Astrocyte (in vitro differentiated cells and primary cell): Measurements from ENCODE around the gene INPP5F. TPM values are rescaled to one million over a fixed set of nuclear protein-coding genes. Genes with fewer than 3 reads are reported as not detected.

ENCODE experiments used
- DNase-seq: peaks from one replicate; pipeline ENCODE4 v3.0.0-alpha.2; 2010; ENCODE audit warnings: low read depth
- FAIRE-seq: peaks from 2 replicates; lab custom pipeline; 2011; peaks lifted over from hg19 to GRCh38; lab: Jason Lieb, UNC
- H2AFZ ChIP-seq: 2 replicates; pipeline ENCODE4 v1.6.0; 2012; ENCODE audit warnings: low read depth, low read length, inconsistent platforms
- H3K27ac ChIP-seq: 2 replicates; pipeline ENCODE4 v1.5.1; 2011; ENCODE audit warnings: low read depth, low read length, inconsistent platforms
- H3K27me3 ChIP-seq: 2 replicates; pipeline ENCODE4 v1.6.0; 2011; ENCODE audit warnings: low read length, inconsistent platforms; ENCODE audit not compliant: insufficient read depth
- H3K36me3 ChIP-seq: 2 replicates; pipeline ENCODE4 v1.5.1; 2011; ENCODE audit warnings: low read length, inconsistent platforms; ENCODE audit not compliant: insufficient read depth
- H3K4me1 ChIP-seq: 2 replicates; pipeline ENCODE4 v1.5.1; 2011; ENCODE audit warnings: low read length, inconsistent platforms; ENCODE audit not compliant: insufficient read depth
- H3K4me2 ChIP-seq: 2 replicates; pipeline ENCODE4 v1.6.0; 2012; ENCODE audit warnings: low read length, inconsistent platforms
- H3K4me3 ChIP-seq: 2 replicates; pipeline ENCODE4 v1.5.1; 2011; ENCODE audit warnings: low read depth, mild to moderate bottlenecking, low read length, inconsistent platforms; ENCODE audit not compliant: insufficient read depth
- H3K79me2 ChIP-seq: 2 replicates; pipeline ENCODE4 v1.6.0; 2012; ENCODE audit warnings: mild to moderate bottlenecking, low read length, inconsistent platforms; ENCODE audit not compliant: insufficient read depth
- H3K9ac ChIP-seq: 2 replicates; pipeline ENCODE4 v1.6.0; 2012; ENCODE audit warnings: mild to moderate bottlenecking, low read length, inconsistent platforms
- H3K9me3 ChIP-seq: 2 replicates; pipeline ENCODE4 v1.5.1; 2012; ENCODE audit warnings: low read depth, mild to moderate bottlenecking, low read length, inconsistent platforms; ENCODE audit not compliant: insufficient read depth
- H4K20me1 ChIP-seq: 2 replicates; pipeline ENCODE4 v1.6.0; 2012; ENCODE audit warnings: low read length, inconsistent platforms; ENCODE audit not compliant: insufficient read depth
- H3K27ac Mint-ChIP-seq: one replicate; pipeline ENCODE4 v1.8.0; 2021; ENCODE audit warnings: mild to moderate bottlenecking, mixed read lengths; ENCODE audit not compliant: unreplicated experiment
- H3K27me3 Mint-ChIP-seq: one replicate; pipeline ENCODE4 v1.8.0; 2021; ENCODE audit warnings: low read depth, mixed read lengths; ENCODE audit not compliant: unreplicated experiment
- H3K36me3 Mint-ChIP-seq: one replicate; pipeline ENCODE4 v1.8.0; 2021; ENCODE audit warnings: low read depth, mixed read lengths; ENCODE audit not compliant: unreplicated experiment
- H3K4me1 Mint-ChIP-seq: one replicate; pipeline ENCODE4 v1.8.0; 2021; ENCODE audit warnings: low read depth, mixed read lengths; ENCODE audit not compliant: unreplicated experiment
- H3K4me3 Mint-ChIP-seq: one replicate; pipeline ENCODE4 v1.8.0; 2021; ENCODE audit warnings: mild to moderate bottlenecking, moderate library complexity, mixed read lengths; ENCODE audit not compliant: unreplicated experiment
- H3K9me3 Mint-ChIP-seq: one replicate; pipeline ENCODE4 v1.8.0; 2021; ENCODE audit warnings: mild to moderate bottlenecking, mixed read lengths; ENCODE audit not compliant: unreplicated experiment
- CTCF ChIP-seq: IDR thresholded peaks from 2 replicates; pipeline ENCODE4 v1.5.1; 2011; ENCODE audit warnings: low read depth, mild to moderate bottlenecking, inconsistent platforms, low read length, moderate library complexity; ENCODE audit not compliant: insufficient read depth
- EZH2 ChIP-seq: IDR thresholded peaks from 2 replicates; pipeline ENCODE4 v1.6.1; 2012; ENCODE audit warnings: mild to moderate bottlenecking, low read length, inconsistent platforms; ENCODE audit not compliant: insufficient read depth
- total RNA-seq: library from RNA; stranded (reverse); gene quantifications from 2 replicates; pipeline ENCODE4 v1.2.1, GENCODE V29; 2021

INPP5F gene
- total RNA-seq, 1 donor from 2014 or later, result 101 TPM

GRCh38 chr10:119853574-119853973, 127.7 kb downstream of the INPP5F start:
- no peak for FAIRE-seq
- H3K79me2 ChIP-seq, result peaks cover 12% of the 10 kb centered on the region
- H3K36me3 ChIP-seq, result peaks cover 26% of the 10 kb centered on the region
- no peak overlapping the region for H3K9ac ChIP-seq
- H3K9me3 Mint-ChIP-seq, result no peaks in the 10 kb centered on the region
- no peak overlapping the region for H2AFZ ChIP-seq
- H3K4me1 ChIP-seq, result peaks cover 16% of the 10 kb centered on the region
- no peak overlapping the region for H3K4me3 ChIP-seq
- H3K27me3 ChIP-seq, result no peaks in the 10 kb centered on the region
- no peaks in the 10 kb centered on the region for H3K27me3 Mint-ChIP-seq
- DNase-seq, result no peak
- H3K36me3 Mint-ChIP-seq, result peaks cover 7% of the 10 kb centered on the region
- peaks cover 14% of the 10 kb centered on the region for H3K4me1 Mint-ChIP-seq
- no peak overlapping the region for H3K27ac Mint-ChIP-seq
- H4K20me1 ChIP-seq, result no peaks in the 10 kb centered on the region
- H3K27ac ChIP-seq, result no peak overlapping the region
- no peak overlapping the region for H3K4me3 Mint-ChIP-seq
- H3K9me3 ChIP-seq, result no peaks in the 10 kb centered on the region
- H3K4me2 ChIP-seq, result no peak overlapping the region
- TF ChIP-seq EZH2, result no peak
- no peak for TF ChIP-seq CTCF

- DNase-seq (no peak), FAIRE-seq (no peak)
- no peaks in the 10 kb centered on the region for H3K9me3 ChIP-seq
- H3K4me2 ChIP-seq, result no peak overlapping the region
- H3K36me3 Mint-ChIP-seq, result peaks cover 5% of the 10 kb centered on the region
- no peak overlapping the region for H3K4me3 Mint-ChIP-seq
- TF ChIP-seq CTCF (no peak), EZH2 (no peak)
- peaks cover 37% of the 10 kb centered on the region for H4K20me1 ChIP-seq
- no peak overlapping the region for H3K27ac Mint-ChIP-seq
- H3K27me3 Mint-ChIP-seq, result no peaks in the 10 kb centered on the region
- H3K4me1 Mint-ChIP-seq, result peaks cover 5% of the 10 kb centered on the region
- no peaks in the 10 kb centered on the region for H3K27me3 ChIP-seq
- H3K9me3 Mint-ChIP-seq, result no peaks in the 10 kb centered on the region
- H3K79me2 ChIP-seq, result peaks cover 51% of the 10 kb centered on the region
- H3K4me3 ChIP-seq, result no peak overlapping the region
- H3K4me1 ChIP-seq, result no peaks in the 10 kb centered on the region
- no peak overlapping the region for H2AFZ ChIP-seq
- no peak overlapping the region for H3K27ac ChIP-seq
- H3K9ac ChIP-seq, result no peak overlapping the region
- peaks cover 13% of the 10 kb centered on the region for H3K36me3 ChIP-seq
Measured at GRCh38 chr10:119858063-119858462, 132.2 kb downstream of the INPP5F start.

GRCh38 chr10:119859420-119860258, 133.8 kb downstream of the INPP5F start:
- Mint-ChIP-seq H3K27ac (no peak overlapping the region), H3K4me1 (peaks cover 5% of the 10 kb centered on the region), H3K4me3 (no peak overlapping the region), H3K27me3 (no peaks in the 10 kb centered on the region), H3K36me3 (peaks cover 5% of the 10 kb centered on the region), H3K9me3 (peaks cover 6% of the 10 kb centered on the region)
- DNase-seq (peak; percentile 32), FAIRE-seq (peak; percentile 59)
- Histone ChIP-seq H3K4me1 (no peaks in the 10 kb centered on the region), H3K9ac (no peak overlapping the region), H3K27me3 (no peaks in the 10 kb centered on the region), H3K4me2 (no peak overlapping the region), H3K4me3 (no peak overlapping the region), H2AFZ (no peak overlapping the region), H3K79me2 (peaks cover 67% of the 10 kb centered on the region), H3K27ac (no peak overlapping the region), H3K36me3 (peaks cover 4% of the 10 kb centered on the region), H4K20me1 (peaks cover 37% of the 10 kb centered on the region), H3K9me3 (no peaks in the 10 kb centered on the region)
- TF ChIP-seq EZH2 (no peak), CTCF (peak; percentile 56)
